NCI-H128 (cell line): ENCODE measurements around the gene BTAF1.
A peak's percentile ranks its signal among the peaks of the same experiment; 100 is the strongest.
"Not testable (repeated sequence)": the region's sequence is repeated elsewhere in the genome, so short reads cannot be mapped to it uniquely, and the experiment has no call there.

Experiments used
- DNase-seq: peaks from one replicate; lab custom pipeline; 2025; ENCODE audit not compliant: unreplicated experiment; lab: John Stamatoyannopoulos, UW

Gene BTAF1

GRCh38 chr10:91923371-91924211 lies at the start of gene BTAF1:
BTAF1 (plus strand) TSS chr10:91923770; CDS start chr10:91924077, 307 bp downstream.
- DNase-seq: peak; percentile 74

GRCh38 chr10:91875156-91875555 lies 48.4 kb upstream of the BTAF1 start:
- DNase-seq: no peak

- DNase-seq: no peak
These were observed 47.8 kb upstream of the BTAF1 start for GRCh38 chr10:91875779-91876178.

GRCh38 chr10:91879515-91880170 lies 43.9 kb upstream of the BTAF1 start:
- no peak for DNase-seq

- DNase-seq: no peak
These were observed 43.3 kb upstream of the BTAF1 start for GRCh38 chr10:91880310-91880709.

- DNase-seq: no peak
These were observed 39.8 kb upstream of the BTAF1 start for GRCh38 chr10:91883549-91884444.

- DNase-seq: no peak
These were observed 39.0 kb upstream of the BTAF1 start for GRCh38 chr10:91884536-91884935.

- DNase-seq: no peak
These were observed 38.0 kb upstream of the BTAF1 start for GRCh38 chr10:91885362-91886079.

GRCh38 chr10:91886954-91887271 lies 36.7 kb upstream of the BTAF1 start:
- no peak for DNase-seq

- DNase-seq: no peak
These were observed 36.1 kb upstream of the BTAF1 start for GRCh38 chr10:91887272-91888076.

- no peak for DNase-seq
These were observed 32.2 kb upstream of the BTAF1 start for GRCh38 chr10:91891125-91892001.

- DNase-seq: no peak
These were observed 30.5 kb upstream of the BTAF1 start for GRCh38 chr10:91893051-91893450.

- DNase-seq: not testable (repeated sequence)
These were observed 29.3 kb upstream of the BTAF1 start for GRCh38 chr10:91894261-91894685.

GRCh38 chr10:91896212-91896756 lies 27.3 kb upstream of the BTAF1 start:
- no peak for DNase-seq

GRCh38 chr10:91897421-91897820 lies 26.1 kb upstream of the BTAF1 start:
- DNase-seq: no peak

GRCh38 chr10:91901784-91902677 lies 21.5 kb upstream of the BTAF1 start:
- DNase-seq: no peak

- no peak for DNase-seq
These were observed 16.5 kb upstream of the BTAF1 start for GRCh38 chr10:91907033-91907594.
